Stomach (tissue), 4 donors: ENCODE results near the gene AKAP13.

Experiments
- POLR2A ChIP-seq, 4 donors: fragments of 450-650 bp; IDR thresholded peaks; one replicate each; pipeline ENCODE4 v1.6.1; 2016; ENCODE audit warnings: antibody characterized with exemption in 4 of 4, control low read depth in 2 of 4, mild to moderate bottlenecking in 1 of 4, moderate library complexity in 1 of 4
- TF ChIP-seq, protein P1 (sequence below), 7 experiments: fragments of 450-650 bp in 4 of 7; fragments of 200-600 bp in 3 of 7; sonication (generic) in 3 of 7; IDR thresholded peaks; one replicate each; pipeline ENCODE4 v1.5.1; 2016 to 2019; ENCODE audit warnings: antibody characterized with exemption in 7 of 7, control low read depth in 2 of 7, mild to moderate bottlenecking in 1 of 7

DNA sequence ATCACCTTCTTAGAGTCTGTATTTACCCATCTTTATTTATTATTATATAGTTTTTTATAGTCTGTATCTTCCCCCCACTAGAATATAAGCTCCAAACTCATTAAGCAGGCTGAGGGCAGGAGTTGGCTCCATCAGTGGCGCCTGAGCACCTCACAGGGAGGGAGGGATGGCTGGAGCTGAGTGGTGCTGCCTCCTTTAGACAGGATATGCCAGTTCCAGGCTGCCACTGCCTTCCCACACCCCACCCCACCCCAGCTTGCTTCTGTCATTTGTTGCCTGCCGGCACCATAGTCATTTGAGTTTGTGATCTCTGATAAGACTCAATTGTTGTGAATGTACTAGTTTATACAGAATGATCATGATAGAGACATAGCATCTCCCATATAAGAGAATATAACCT is 328.8 kb downstream of the AKAP13 start:
- TF ChIP-seq, protein P1, sequence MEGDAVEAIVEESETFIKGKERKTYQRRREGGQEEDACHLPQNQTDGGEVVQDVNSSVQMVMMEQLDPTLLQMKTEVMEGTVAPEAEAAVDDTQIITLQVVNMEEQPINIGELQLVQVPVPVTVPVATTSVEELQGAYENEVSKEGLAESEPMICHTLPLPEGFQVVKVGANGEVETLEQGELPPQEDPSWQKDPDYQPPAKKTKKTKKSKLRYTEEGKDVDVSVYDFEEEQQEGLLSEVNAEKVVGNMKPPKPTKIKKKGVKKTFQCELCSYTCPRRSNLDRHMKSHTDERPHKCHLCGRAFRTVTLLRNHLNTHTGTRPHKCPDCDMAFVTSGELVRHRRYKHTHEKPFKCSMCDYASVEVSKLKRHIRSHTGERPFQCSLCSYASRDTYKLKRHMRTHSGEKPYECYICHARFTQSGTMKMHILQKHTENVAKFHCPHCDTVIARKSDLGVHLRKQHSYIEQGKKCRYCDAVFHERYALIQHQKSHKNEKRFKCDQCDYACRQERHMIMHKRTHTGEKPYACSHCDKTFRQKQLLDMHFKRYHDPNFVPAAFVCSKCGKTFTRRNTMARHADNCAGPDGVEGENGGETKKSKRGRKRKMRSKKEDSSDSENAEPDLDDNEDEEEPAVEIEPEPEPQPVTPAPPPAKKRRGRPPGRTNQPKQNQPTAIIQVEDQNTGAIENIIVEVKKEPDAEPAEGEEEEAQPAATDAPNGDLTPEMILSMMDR (IDR thresholded peaks at IDR 0.05), result no peak
- no peak for TF ChIP-seq POLR2A (IDR thresholded peaks at IDR 0.05)
